Left renal pelvis (tissue), 4 donors: ENCODE results near the gene REXO1. TPM values are rescaled to one million over a fixed set of nuclear protein-coding genes. Genes with fewer than 3 reads are reported as not detected.
"Not testable (repeated sequence)": the region's sequence is repeated elsewhere in the genome, so short reads cannot be mapped to it uniquely, and the experiment has no call there.

Experiments used
- DNase-seq, 4 donors: peaks; one replicate each; pipeline ENCODE4 v3.0.0-alpha.2; 2013; ENCODE audit warnings: low read depth in 4 of 4, low spot score in 3 of 4
- polyA plus RNA-seq, 4 donors: library from polyadenylated mRNA; unstranded; fragments of 120-200 nt; gene quantifications; one replicate each; pipeline ENCODE4 v1.2.1, GENCODE V29; 2013; ENCODE audit not compliant: insufficient read length in 4 of 4

REXO1 gene
- polyA plus RNA-seq, 4 donors: 20.5 to 30.3 (median 21.7) TPM

GRCh38 chr19:1805401-1806183 is 42.7 kb downstream of the REXO1 start:
- no peak for DNase-seq

DNA sequence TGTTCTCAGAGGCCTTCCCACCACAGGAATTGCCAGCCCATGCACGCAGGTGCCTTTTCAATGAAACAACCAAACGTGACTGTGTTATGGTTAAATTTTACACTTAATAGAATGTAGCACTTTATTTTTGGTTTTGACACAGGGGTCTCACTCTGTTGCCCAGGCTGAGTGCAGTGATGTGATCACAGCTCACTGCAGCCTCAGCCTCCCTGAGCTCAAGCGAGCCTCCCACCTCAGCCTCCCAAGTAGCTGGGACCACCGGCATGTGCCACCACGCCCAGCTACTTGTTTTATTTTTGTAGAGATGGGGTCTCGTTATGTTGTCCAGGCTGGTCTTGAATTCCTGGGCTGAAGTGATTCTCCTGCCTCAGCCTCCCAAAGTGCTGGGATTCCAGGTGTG is 43.4 kb downstream of the REXO1 start:
- DNase-seq: no peak

DNA sequence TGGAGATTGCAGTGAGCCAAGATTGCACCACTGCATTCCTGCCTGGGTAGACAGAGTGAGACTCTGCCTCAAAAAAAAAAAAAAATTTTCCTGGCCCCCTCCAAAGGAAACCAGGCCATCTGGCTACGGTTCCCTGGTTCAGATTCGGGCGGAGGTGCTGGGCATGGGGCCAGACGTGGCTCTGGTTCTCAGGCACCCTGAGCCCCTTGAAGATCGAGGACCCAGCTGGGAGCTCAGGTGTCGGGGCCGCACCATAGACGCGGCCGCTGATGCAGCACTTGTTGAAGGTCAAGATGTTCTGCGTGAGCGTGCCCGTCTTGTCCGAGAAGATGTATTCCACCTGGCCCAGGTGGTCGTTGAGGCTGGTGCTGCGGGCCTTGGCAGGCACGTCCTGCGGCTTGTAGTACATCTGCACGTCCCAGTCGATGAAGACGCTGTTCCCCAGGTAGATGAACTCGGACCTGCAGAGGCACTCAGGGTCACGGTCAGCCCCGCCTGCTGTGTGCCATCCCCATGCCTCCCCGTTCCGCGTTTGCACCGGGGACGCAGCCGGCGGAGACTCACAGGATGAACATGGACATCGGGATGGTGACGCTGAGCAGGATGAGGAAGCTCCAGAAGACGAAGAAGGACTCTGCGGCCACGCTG is 48.5 kb downstream of the REXO1 start:
- no peak for DNase-seq

DNA sequence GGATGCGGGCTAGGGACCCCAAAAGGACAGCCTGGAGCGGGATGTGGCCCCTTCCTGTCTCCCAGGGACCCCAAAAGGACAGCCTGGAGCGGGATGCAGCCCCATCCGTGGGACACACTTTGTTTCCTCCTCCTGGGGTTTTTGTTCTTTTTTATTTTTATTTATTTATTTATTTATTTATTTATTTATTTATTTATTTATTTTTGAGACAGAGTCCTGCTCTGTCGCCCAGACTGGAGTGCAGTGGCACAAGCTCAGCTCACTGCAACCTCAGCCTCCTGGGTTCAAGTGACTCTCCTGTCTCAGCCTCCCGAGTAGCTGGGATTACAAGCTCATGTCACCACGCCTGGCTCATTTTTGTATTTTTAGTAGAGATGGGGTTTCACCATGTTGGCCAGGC is 51.0 kb downstream of the REXO1 start:
- DNase-seq: not testable (repeated sequence)

DNA sequence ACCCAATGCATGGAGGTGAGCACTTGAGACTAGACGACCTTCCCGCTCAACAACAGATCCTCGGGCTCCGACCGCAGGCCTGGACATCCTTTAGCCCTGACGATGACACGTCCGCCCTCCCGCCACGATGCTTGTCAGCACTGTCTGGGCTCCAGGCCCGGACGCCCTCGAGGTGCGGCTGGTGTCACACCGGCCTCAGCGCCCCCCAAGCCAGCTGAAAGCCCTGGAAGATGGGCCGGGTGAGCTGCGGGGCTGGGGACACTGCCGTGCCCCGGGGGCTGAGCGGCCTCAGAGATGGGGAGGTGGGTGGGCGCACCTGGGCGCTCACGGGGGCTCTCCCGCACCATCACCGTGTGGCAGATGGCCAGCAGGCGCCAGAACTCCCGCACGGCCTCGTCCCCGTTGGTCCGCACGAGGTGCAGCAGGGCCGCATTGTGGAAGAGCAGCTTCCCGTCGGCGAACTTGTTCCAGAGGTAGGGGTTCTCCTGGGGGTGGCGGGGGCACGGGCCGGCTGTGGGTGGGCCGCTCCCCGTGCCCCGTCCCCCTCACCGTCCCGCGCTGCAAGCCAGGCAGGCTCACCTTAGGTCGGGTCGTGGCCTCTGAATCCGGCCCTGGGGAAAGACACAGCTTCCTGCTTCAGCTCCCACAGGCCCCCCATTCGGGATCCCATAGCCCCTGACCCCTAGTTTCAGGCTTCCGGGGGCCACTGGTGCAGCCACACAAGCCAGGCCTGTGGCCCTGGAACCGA is 51.7 kb downstream of the REXO1 start:
- no peak for DNase-seq

- no peak for DNase-seq
Measured at GRCh38 chr19:1794424-1795172, 53.7 kb downstream of the REXO1 start.

DNA sequence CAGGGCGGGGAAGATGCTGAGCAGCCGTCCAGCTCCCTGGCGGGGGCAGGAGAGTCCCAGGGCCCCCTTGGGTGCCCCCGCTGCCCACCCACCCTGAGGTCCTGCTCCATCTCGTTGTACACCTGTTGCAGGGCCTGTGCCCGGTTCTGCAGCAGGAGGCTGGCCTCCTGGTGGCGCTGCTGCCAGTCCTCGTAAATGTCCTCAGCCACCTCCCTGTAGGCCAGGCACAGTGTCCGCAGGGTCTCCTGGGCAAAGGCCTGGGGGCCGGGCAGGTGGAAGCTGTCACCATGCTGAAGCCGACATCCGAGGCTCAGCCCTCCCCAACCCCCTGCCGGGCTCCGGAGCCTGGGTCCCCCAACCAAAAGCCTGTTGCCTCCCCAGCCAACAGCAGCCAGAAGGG is 56.4 kb downstream of the REXO1 start:
- no peak for DNase-seq

GRCh38 chr19:1790054-1790792 is 58.1 kb downstream of the REXO1 start:
- DNase-seq: no peak

- DNase-seq: no peak
Measured at GRCh38 chr19:1789261-1790041, 58.8 kb downstream of the REXO1 start.

DNA sequence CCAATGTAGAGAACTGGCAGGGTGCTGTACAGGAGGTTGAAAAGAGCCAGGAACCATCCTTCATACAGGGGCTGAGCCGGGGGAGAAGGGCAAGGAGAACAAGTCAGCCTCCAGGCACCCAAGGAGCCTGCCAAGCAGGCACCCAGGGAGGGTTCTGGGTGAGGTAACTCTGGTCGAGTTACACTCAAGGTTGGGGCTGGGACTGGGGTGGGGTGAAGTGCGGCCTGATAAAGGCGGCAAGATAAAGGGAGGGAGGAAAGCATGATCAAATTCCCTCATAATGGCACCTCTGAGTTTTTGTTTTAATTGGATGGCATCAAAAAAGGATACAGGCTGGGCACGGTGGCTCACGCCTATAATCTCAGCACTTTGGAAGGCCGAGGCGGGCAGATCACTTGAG is 61.2 kb downstream of the REXO1 start:
- DNase-seq: no peak

GRCh38 chr19:1786668-1787067 is 61.6 kb downstream of the REXO1 start:
- DNase-seq: no peak

- no peak for DNase-seq
Measured at GRCh38 chr19:1785310-1785709, 63.0 kb downstream of the REXO1 start.

GRCh38 chr19:1783874-1784273 is 64.4 kb downstream of the REXO1 start:
- no peak for DNase-seq

DNA sequence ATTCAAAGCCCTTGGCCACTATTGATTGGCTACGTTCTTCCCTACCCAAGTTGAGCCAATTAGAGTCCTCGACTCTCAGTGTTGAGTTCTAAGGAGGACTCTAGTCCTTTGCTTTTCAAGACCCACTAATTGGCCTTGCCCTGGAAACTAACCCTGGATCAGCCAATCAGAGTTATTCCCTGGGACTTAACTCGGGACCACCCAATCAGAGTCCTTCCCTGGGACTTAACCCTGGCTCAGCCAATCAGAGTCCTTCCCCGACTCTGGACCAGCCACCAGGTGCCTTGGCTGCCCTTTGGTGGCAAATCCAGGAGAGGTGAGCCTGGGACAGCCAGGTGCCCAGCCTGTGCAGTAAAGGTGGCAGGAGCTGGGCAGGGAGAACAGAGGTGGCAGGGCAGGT is 64.9 kb downstream of the REXO1 start:
- DNase-seq: no peak

DNA sequence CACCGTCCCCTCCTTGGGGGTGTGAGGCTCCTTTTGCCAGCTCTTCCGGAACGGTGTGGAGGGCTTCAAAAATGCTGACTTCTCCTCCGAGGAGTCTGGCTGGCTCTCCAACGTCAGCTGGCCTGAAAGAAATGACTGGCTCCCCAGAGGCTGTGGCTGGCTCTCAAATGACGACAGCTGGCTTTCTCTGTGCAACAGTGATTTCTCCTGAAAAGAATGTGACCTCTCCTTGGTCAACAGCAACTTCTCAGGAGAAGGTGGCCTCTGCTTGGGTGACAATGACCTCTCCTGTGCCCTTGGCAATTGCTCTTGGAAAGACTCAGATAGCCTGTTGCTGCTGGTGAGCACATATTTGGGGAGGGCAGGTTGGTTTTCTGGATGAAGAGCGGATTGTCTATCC is 65.8 kb downstream of the REXO1 start:
- DNase-seq: no peak

DNA sequence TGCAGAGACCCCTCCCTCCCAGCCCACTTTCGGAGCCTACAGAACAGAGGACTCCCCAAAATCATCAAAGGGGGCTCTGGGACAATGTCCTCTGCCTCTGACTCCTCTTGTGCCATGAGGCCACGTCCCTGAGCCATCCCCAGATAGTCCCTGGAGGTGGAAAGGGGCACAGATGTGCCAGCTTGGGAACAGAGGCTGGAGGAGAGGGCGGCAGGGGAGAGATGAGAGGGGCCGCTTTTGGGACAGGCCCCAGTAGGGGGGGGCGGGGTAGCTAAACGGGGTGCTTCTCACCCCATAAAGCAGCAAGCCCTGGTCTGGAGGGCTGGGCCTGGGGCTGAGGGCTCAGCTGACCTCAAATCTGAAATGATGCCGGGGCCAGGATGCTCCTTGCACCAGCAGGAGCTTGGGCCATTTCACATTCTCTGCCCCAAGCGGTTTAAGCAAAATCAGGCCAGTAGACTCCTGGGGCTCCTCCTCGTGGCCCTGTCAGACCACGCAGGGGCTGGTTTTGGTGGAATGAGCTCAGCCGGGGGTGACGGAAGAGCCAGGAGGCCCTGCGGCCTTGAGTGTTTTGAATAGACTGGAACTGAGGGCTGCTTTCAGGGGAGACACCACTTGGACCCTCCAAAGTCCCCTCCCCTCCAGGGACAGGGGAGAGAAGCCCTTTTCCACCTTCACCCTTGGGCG is 67.9 kb downstream of the REXO1 start:
- no peak for DNase-seq

- no peak for DNase-seq
Measured at GRCh38 chr19:1779574-1779973, 68.7 kb downstream of the REXO1 start.

DNA sequence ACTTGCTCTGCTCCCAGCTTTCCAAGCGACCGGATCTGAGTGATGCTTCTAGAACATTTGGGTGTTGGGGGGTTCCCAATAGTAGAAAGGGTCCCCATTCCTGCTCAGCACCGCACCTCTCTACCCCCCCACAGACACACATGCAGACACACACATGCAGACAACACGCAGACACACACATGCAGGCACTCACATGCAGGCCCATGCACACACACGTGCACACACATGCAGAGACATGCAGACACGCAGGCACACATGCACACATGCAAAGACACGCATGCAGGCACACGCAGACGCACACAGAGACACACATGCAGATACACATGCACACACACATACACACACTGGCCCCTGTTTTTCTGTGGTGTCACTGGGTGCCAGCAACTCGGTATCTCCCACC is 71.1 kb downstream of the REXO1 start:
- DNase-seq: no peak

DNA sequence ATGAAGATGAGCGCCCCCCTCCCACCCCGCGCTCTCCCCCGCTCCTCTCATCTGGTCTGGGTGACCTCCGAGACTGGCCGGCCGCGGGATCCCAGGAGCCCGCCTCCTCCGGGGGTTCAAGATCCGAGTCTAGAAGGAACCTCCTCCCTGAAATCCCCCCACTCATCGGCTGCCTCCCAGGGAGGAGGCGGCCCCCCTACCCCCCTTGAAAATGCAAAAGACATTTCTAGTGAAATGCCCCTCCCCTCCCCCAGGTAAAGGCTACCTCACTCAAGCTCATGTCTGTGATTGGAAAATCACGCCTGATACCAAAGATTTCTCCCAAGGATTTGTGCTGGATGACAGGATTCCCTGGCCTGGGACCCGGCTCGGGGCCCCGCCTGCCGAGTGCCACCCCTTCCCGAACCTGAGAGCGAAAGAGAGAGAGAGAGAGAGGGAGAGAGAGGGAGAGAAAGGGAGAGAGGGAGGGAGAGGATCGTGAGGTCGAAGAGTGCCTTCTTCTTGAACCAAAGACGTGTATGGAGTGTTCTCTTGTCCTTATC is 71.6 kb downstream of the REXO1 start:
- no peak for DNase-seq
